Neuronal stem cell (in vitro differentiated cells): ENCODE measurements around the gene TREH.
A peak's percentile ranks its signal among the peaks of the same experiment; 100 is the strongest.
"Not testable (repeated sequence)": the region's sequence is repeated elsewhere in the genome, so short reads cannot be mapped to it uniquely, and the experiment has no call there.

Experiments
- DNase-seq: peaks from one replicate; pipeline ENCODE4 v3.0.0-alpha.2; 2013; ENCODE audit warnings: low spot score
- H2AFZ ChIP-seq: one replicate; pipeline ENCODE4 v1.6.1; 2013; ENCODE audit warnings: mild to moderate bottlenecking, low read length, inconsistent platforms
- H2AK5ac ChIP-seq: 2 replicates; pipeline ENCODE4 v1.6.1; 2013; ENCODE audit warnings: low read depth, mild to moderate bottlenecking, inconsistent platforms, low read length, moderate library complexity, mixed read lengths
- H2BK120ac ChIP-seq: 2 replicates; pipeline ENCODE4 v1.6.1; 2013; ENCODE audit warnings: low read depth, mild to moderate bottlenecking, inconsistent platforms, low read length, moderate library complexity, mixed read lengths
- H2BK12ac ChIP-seq: one replicate; pipeline ENCODE4 v1.6.1; 2013; ENCODE audit warnings: low read length, inconsistent platforms
- H2BK15ac ChIP-seq: 2 replicates; pipeline ENCODE4 v1.6.1; 2013; ENCODE audit warnings: mild to moderate bottlenecking, low read length, inconsistent platforms, mixed read lengths
- H2BK5ac ChIP-seq: one replicate; pipeline ENCODE4 v1.6.1; 2013; ENCODE audit warnings: inconsistent platforms, mild to moderate bottlenecking, low read length, moderate library complexity
- H3K14ac ChIP-seq: one replicate; pipeline ENCODE4 v1.6.1; 2013; ENCODE audit warnings: low read length, inconsistent platforms
- H3K18ac ChIP-seq: 2 replicates; pipeline ENCODE4 v1.6.1; 2013; ENCODE audit warnings: low read length, inconsistent platforms
- H3K23ac ChIP-seq: 2 replicates; pipeline ENCODE4 v1.6.1; 2013; ENCODE audit warnings: low read depth, mild to moderate bottlenecking, mixed read lengths, low read length, inconsistent platforms; ENCODE audit not compliant: poor library complexity
- H3K27ac ChIP-seq: replicated peaks from 3 replicates; pipeline ENCODE4 v1.5.1; 2013; ENCODE audit warnings: low read length, inconsistent platforms
- H3K27me3 ChIP-seq, 3 experiments: 2 replicates each; pipeline ENCODE4 v1.6.1; 2013; ENCODE audit warnings: low read length in 3 of 3, mild to moderate bottlenecking in 2 of 3, inconsistent platforms in 1 of 3, low read depth in 1 of 3, mixed read lengths in 1 of 3, moderate library complexity in 1 of 3; ENCODE audit not compliant: control insufficient read depth in 3 of 3, insufficient read depth in 3 of 3
- H3K36me3 ChIP-seq, 2 donors: replicated peaks in 1 of 2; 2 replicates each; pipeline ENCODE4 v1.6.1; 2013; ENCODE audit warnings: low read length in 2 of 2; ENCODE audit not compliant: control insufficient read depth in 2 of 2, insufficient read depth in 2 of 2
- H3K4ac ChIP-seq: 2 replicates; pipeline ENCODE4 v1.6.1; 2013; ENCODE audit warnings: inconsistent platforms, mild to moderate bottlenecking, low read length, moderate library complexity
- H3K4me1 ChIP-seq, 2 donors: 1 replicate in 1 of 2; 2 replicates in 1 of 2; pipeline ENCODE4 v1.6.1; 2013; ENCODE audit warnings: low read length in 2 of 2, low read depth in 1 of 2; ENCODE audit not compliant: control insufficient read depth in 2 of 2, insufficient read depth in 1 of 2
- H3K4me2 ChIP-seq: one replicate; pipeline ENCODE4 v1.6.1; 2013; ENCODE audit warnings: mild to moderate bottlenecking, low read length, inconsistent platforms; ENCODE audit not compliant: insufficient read depth, poor library complexity, severe bottlenecking
- H3K4me3 ChIP-seq, 2 donors: 2 replicates each; pipeline ENCODE4 v1.5.1; 2013; ENCODE audit warnings: low read length in 2 of 2, mild to moderate bottlenecking in 2 of 2, inconsistent platforms in 1 of 2, moderate library complexity in 1 of 2
- H3K79me1 ChIP-seq: one replicate; pipeline ENCODE4 v1.6.1; 2013; ENCODE audit warnings: low read depth, mild to moderate bottlenecking, inconsistent platforms, low read length, moderate library complexity
- H3K9ac ChIP-seq: one replicate; pipeline ENCODE4 v1.6.1; 2013; ENCODE audit warnings: mild to moderate bottlenecking, low read depth, low read length, inconsistent platforms; ENCODE audit not compliant: poor library complexity
- H3K9me3 ChIP-seq, 2 donors: replicated peaks in 1 of 2; 2 replicates each; pipeline versions ENCODE3 to v1.6.1; 2013; ENCODE audit warnings: low read length in 2 of 2, mild to moderate bottlenecking in 2 of 2, inconsistent platforms in 1 of 2, low read depth in 1 of 2, mixed read lengths in 1 of 2, moderate library complexity in 1 of 2; ENCODE audit not compliant: control insufficient read depth in 2 of 2, insufficient read depth in 1 of 2
- H4K8ac ChIP-seq: one replicate; pipeline ENCODE4 v1.6.1; 2013; ENCODE audit warnings: low read depth, mild to moderate bottlenecking, inconsistent platforms, low read length, moderate library complexity
- H4K91ac ChIP-seq: one replicate; pipeline ENCODE4 v1.6.1; 2013; ENCODE audit warnings: low read length, low read depth, mild to moderate bottlenecking, inconsistent platforms; ENCODE audit not compliant: poor library complexity
- WGBS, 2 donors: extraction: QIAGEN DNeasy Blood & Tissue Kit; methylation state at CpG; one replicate each; pipeline ENCODE4 v1.1.7; 2013; ENCODE audit warnings: missing lambda C conversion rate in 2 of 2, mixed read lengths in 1 of 2; ENCODE audit not compliant: insufficient read length in 2 of 2, insufficient replicate concordance in 1 of 2; ENCODE audit errors: extremely low coverage in 2 of 2; 5-methylcytosine and 5-hydroxymethylcytosine counted together

Gene TREH

DNA sequence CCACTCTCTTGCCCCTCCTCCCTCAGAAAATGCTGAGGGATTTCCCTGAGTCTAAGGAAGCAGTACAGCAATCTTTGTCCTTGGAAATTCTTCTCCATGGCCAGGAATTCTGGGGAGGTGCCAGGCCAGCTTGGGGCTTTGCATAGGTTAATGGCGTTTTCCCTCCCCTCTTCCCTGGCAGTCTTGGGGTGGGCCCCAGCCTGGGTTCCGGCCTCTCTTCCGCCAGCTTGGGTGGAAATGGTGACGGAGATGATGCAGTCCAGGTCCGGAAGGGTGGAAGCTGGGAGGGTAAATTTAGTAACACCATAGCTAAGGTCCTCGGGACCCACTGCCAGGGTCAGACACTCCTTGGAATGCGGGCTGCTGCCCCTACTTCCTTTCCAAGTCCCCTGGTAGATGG is 67.1 kb downstream of the TREH start:
- Histone ChIP-seq H3K27me3 (peaks cover 0 to 34% (median 27%) of the 10 kb centered on the region in 3 experiments), H3K27ac (no peak overlapping the region), H3K4me2 (no peak overlapping the region), H4K8ac (no peak overlapping the region), H2BK5ac (no peak overlapping the region), H3K79me1 (peaks cover 3% of the 10 kb centered on the region), H2BK120ac (no peak overlapping the region), H3K14ac (no peak overlapping the region), H2BK15ac (no peak overlapping the region), H3K4me3 (no peak overlapping the region), H3K4ac (no peak overlapping the region), H2AFZ (peak overlapping the region; percentile 25), H4K91ac (no peak overlapping the region), H2BK12ac (no peak overlapping the region), H3K4me1 (peaks cover 33 to 53% of the 10 kb centered on the region in 2 donors), H3K9me3 (peaks cover 0 to 6% of the 10 kb centered on the region in 2 donors), H2AK5ac (peak overlapping the region; percentile 27), H3K9ac (no peak overlapping the region), H3K23ac (no peak overlapping the region), H3K18ac (peak overlapping the region; percentile 83), H3K36me3 (no peaks in the 10 kb centered on the region)
- WGBS, 2 donors, result no CpG with 5 or more reads among the region's 7 CpGs
- no peak for DNase-seq

DNA sequence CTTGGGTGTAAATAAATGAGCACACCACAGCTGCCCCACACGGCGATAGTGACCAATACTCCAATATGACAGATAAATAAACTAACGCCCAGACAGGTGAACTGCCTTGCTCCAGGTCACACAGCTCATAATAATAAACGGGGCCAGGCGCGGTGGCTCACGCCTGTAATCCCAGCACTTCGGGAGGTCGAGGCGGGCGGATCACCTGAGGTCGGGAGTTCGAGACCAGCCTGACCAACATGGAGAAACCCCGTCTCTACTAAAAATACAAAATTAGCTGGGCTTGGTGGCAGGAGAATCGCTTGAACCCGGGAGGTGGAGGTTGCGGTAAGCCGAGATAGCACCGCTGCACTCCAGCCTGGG is 68.0 kb downstream of the TREH start:
- H3K14ac ChIP-seq, H3K27ac ChIP-seq, DNase-seq, H3K36me3 ChIP-seq, H2BK12ac ChIP-seq, H3K9ac ChIP-seq, H2BK120ac ChIP-seq, H2AK5ac ChIP-seq, H4K8ac ChIP-seq, H2BK5ac ChIP-seq, H2BK15ac ChIP-seq, H4K91ac ChIP-seq, H3K23ac ChIP-seq, H3K79me1 ChIP-seq, H3K18ac ChIP-seq, H3K4me3 ChIP-seq, H3K4me2 ChIP-seq, H3K9me3 ChIP-seq, H2AFZ ChIP-seq, H3K4ac ChIP-seq: not testable (repeated sequence)
- Histone ChIP-seq H3K27me3 (peaks cover 0 to 34% (median 27%) of the 10 kb centered on the region in 3 experiments), H3K4me1 (peaks cover 29 to 53% of the 10 kb centered on the region in 2 donors)
- WGBS, 2 donors, result no CpG with 5 or more reads among the region's 19 CpGs

- no peak overlapping the region for H2BK120ac ChIP-seq
- H2BK15ac ChIP-seq, result peak overlapping the region; percentile 95
- H3K4ac ChIP-seq, result no peak overlapping the region
- peak overlapping the region; percentile 95 for H3K18ac ChIP-seq
- peak overlapping the region; percentile 87 for H2AK5ac ChIP-seq
- H3K27me3 ChIP-seq, result peaks cover 0 to 34% (median 27%) of the 10 kb centered on the region in 3 experiments
- DNase-seq, result no peak
- peaks cover 29 to 53% of the 10 kb centered on the region in 2 donors for H3K4me1 ChIP-seq
- H2AFZ ChIP-seq, result no peak overlapping the region
- no peak overlapping the region for H3K9ac ChIP-seq
- H3K27ac ChIP-seq, result no peak overlapping the region
- 100% methylated on average over 1 to 2 of the region's 54 CpGs for WGBS, 2 donors
- H3K36me3 ChIP-seq, result no peaks in the 10 kb centered on the region
- no peak overlapping the region for H2BK12ac ChIP-seq
- no peak overlapping the region for H3K23ac ChIP-seq
- peak overlapping the region; percentile 51 for H3K4me2 ChIP-seq
- H4K91ac ChIP-seq, result no peak overlapping the region
- H3K14ac ChIP-seq, result no peak overlapping the region
- peaks cover 0 to 6% of the 10 kb centered on the region in 2 donors for H3K9me3 ChIP-seq
- no peak overlapping the region for H4K8ac ChIP-seq
- peak overlapping the region in 1 of 2 donors; percentile 50 for H3K4me3 ChIP-seq
- H3K79me1 ChIP-seq, result peaks cover 3% of the 10 kb centered on the region
- H2BK5ac ChIP-seq, result no peak overlapping the region
Observed at GRCh38 chr11:118610773-118611432, 68.5 kb downstream of the TREH start.

- Histone ChIP-seq H3K4me1 (peaks cover 29 to 54% of the 10 kb centered on the region in 2 donors), H2BK15ac (peak overlapping the region; percentile 95), H3K9me3 (peaks cover 0 to 6% of the 10 kb centered on the region in 2 donors), H3K27ac (no peak overlapping the region), H2AK5ac (peak overlapping the region; percentile 87), H3K79me1 (peaks cover 3% of the 10 kb centered on the region), H3K36me3 (no peaks in the 10 kb centered on the region), H4K8ac (no peak overlapping the region), H3K4me2 (peak overlapping the region; percentile 51), H3K23ac (no peak overlapping the region), H2BK12ac (peak overlapping the region; percentile 33), H3K4ac (no peak overlapping the region), H4K91ac (no peak overlapping the region), H3K18ac (peak overlapping the region; percentile 95), H3K27me3 (peaks cover 0 to 34% (median 27%) of the 10 kb centered on the region in 3 experiments), H3K14ac (no peak overlapping the region), H2BK5ac (no peak overlapping the region), H2AFZ (peak overlapping the region; percentile 42), H3K4me3 (peak overlapping the region in 1 of 2 donors; percentile 50), H2BK120ac (no peak overlapping the region), H3K9ac (peak overlapping the region; percentile 64)
- DNase-seq, result no peak
- no CpG with 5 or more reads among the region's 42 CpGs for WGBS, 2 donors
Observed at GRCh38 chr11:118610225-118610772, 69.2 kb downstream of the TREH start.
